Parathyroid adenoma (tissue), 2 donors: ENCODE measurements around the gene IDH3A.

Experiments
- H2AFZ ChIP-seq: fragments of 300-600 bp; sonication (generic); one replicate; pipeline ENCODE4 v1.7.0; 2017; ENCODE audit warnings: antibody characterized with exemption, mild to moderate bottlenecking
- H3K27ac ChIP-seq: fragments of 300-600 bp; sonication (generic); one replicate; pipeline ENCODE4 v1.7.0; 2017
- H3K27me3 ChIP-seq: fragments of 300-600 bp; sonication (generic); one replicate; pipeline ENCODE4 v1.7.0; 2017; ENCODE audit warnings: low read length; ENCODE audit not compliant: control insufficient read depth, insufficient read depth
- H3K36me3 ChIP-seq: fragments of 300-600 bp; sonication (generic); one replicate; pipeline ENCODE4 v1.7.0; 2017; ENCODE audit warnings: low read length; ENCODE audit not compliant: control insufficient read depth, insufficient read depth
- H3K4me1 ChIP-seq: fragments of 300-600 bp; sonication (generic); one replicate; pipeline ENCODE4 v1.7.0; 2017; ENCODE audit warnings: control low read depth
- H3K4me2 ChIP-seq: fragments of 300-600 bp; sonication (generic); one replicate; pipeline ENCODE4 v1.7.0; 2017; ENCODE audit warnings: low read length
- H3K4me3 ChIP-seq: fragments of 300-600 bp; sonication (generic); one replicate; pipeline ENCODE4 v1.7.0; 2017; ENCODE audit warnings: low read depth, low read length
- H3K79me2 ChIP-seq: fragments of 300-600 bp; sonication (generic); one replicate; pipeline ENCODE4 v1.7.0; 2017; ENCODE audit warnings: control low read depth
- H3K9ac ChIP-seq: fragments of 300-600 bp; sonication (generic); one replicate; pipeline ENCODE4 v1.7.0; 2017; ENCODE audit warnings: mild to moderate bottlenecking
- H3K9me3 ChIP-seq: fragments of 300-600 bp; sonication (generic); one replicate; pipeline ENCODE4 v1.7.0; 2017; ENCODE audit warnings: low read length; ENCODE audit not compliant: control insufficient read depth
- CTCF ChIP-seq: fragments of 300-600 bp; sonication (generic); IDR thresholded peaks from one replicate; pipeline ENCODE4 v1.7.0; 2017; ENCODE audit warnings: antibody characterized with exemption, mild to moderate bottlenecking
- donor health status: primary hyperparathyroidism.

The IDH3A gene

DNA sequence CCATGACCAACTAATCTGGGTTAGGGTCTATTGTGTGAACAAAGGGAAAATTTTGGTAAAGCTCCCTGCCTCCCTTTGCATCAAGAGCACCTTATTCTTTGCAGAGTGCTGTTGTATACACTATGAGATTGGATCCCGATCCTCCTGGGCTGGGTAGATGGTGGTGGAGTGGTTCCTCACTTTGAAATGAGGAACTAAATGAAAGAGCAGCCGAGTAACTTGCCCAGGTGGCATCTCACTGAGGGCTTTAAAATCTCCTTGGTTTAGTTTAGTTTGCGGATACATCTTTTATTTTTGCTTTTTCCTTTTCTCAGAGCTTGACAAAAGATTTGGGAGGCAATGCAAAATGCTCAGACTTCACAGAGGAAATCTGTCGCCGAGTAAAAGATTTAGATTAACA, 19.4 kb downstream of the IDH3A start:
- H3K9ac ChIP-seq, result no peak overlapping the region

DNA sequence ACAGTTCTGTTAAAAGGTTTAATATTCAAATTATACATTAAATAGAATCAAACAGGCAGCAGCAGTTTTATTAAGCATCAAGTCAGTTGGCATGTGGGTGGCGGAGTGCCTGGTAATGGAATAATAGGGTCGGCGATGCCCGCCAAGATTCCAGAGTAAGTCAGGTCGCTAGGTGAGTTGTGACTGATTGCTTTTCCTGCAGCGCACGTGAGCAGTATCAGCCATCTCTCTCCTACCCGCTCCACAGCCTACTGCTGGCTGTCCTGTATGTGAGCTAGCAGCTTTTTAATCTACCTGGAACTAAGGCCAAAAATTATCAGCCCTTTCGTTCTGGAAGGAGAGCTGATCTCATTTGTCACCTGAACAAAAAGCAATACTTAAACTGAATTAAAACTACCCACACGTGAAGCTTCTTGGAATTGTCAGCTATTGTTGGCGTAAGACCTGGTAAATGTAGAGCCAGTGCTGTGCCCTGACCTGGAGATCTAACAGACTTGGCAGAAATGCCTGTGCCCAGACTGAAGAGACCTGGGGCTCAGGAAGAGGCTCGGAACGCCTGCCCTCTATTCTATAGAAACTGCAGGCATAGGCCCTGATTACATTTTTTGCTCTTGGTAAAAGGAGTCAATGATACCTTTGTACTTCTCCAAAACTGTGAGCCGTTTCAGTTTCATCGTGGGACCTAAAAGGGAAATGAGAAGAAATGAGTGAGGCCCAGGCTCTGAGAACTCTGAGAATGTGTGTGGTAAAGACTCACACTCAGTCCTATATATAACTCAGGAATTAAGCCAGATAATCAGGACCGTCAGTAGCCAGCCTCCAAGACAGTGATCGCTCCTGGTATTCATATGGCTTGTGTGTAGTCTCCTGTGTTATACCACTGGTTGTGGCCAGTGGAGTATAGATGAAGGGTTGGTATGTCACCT, 21.9 kb downstream of the IDH3A start:
- Histone ChIP-seq H3K27ac (no peak overlapping the region), H3K9me3 (no peaks in the 10 kb centered on the region), H3K4me1 (no peaks in the 10 kb centered on the region), H3K79me2 (no peaks in the 10 kb centered on the region), H3K36me3 (no peaks in the 10 kb centered on the region), H2AFZ (no peak overlapping the region), H3K4me3 (no peak overlapping the region), H3K9ac (no peak overlapping the region), H3K27me3 (no peaks in the 10 kb centered on the region), H3K4me2 (no peak overlapping the region)
- TF ChIP-seq CTCF, result no peak

More for the DNA sequence above, 19.4 kb downstream of the IDH3A start:
- Histone ChIP-seq H3K4me1 (no peaks in the 10 kb centered on the region), H2AFZ (no peak overlapping the region), H3K9me3 (no peaks in the 10 kb centered on the region), H3K4me2 (no peak overlapping the region), H3K36me3 (no peaks in the 10 kb centered on the region), H3K27me3 (no peaks in the 10 kb centered on the region), H3K4me3 (no peak overlapping the region), H3K27ac (no peak overlapping the region), H3K79me2 (no peaks in the 10 kb centered on the region)
- TF ChIP-seq CTCF, result no peak

DNA sequence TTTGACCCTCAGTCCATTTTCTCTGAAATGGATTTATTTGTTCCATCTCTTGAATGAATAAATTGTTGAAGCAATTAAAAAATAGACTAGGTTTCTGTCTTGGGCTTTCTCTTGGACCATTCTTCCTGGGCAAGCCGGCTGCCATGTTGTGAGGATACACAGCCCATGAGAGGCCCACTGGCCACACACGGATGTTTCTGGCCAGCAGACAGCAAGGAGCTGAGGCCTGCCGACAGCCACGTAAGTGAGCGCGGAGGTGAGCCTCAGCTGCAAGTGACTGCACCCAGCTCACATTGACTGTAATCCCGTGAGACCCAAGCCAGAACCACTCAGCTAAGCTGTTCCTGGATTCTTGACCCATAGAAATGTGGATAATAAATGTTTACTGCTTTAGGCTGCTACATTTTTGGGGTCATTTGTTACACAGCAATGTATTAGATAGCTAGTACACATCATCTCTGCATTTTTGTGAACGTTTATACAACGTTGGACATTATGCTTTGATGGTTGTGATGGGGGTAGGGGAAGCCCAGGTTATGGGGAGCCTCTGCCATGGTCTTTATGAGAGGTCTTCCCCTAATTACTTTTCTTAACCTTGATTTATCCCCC, 22.8 kb downstream of the IDH3A start:
- Histone ChIP-seq H3K27ac (no peak overlapping the region), H3K27me3 (no peaks in the 10 kb centered on the region), H2AFZ (no peak overlapping the region), H3K4me2 (no peak overlapping the region), H3K9me3 (no peaks in the 10 kb centered on the region), H3K79me2 (no peaks in the 10 kb centered on the region), H3K9ac (no peak overlapping the region), H3K4me1 (no peaks in the 10 kb centered on the region), H3K4me3 (no peak overlapping the region), H3K36me3 (no peaks in the 10 kb centered on the region)
- no peak for TF ChIP-seq CTCF

- no peak overlapping the region for H3K4me3 ChIP-seq
- H3K27me3 ChIP-seq, result no peaks in the 10 kb centered on the region
- no peaks in the 10 kb centered on the region for H3K36me3 ChIP-seq
- no peaks in the 10 kb centered on the region for H3K79me2 ChIP-seq
- no peak overlapping the region for H3K27ac ChIP-seq
- H3K4me1 ChIP-seq, result no peaks in the 10 kb centered on the region
- no peaks in the 10 kb centered on the region for H3K9me3 ChIP-seq
- no peak overlapping the region for H2AFZ ChIP-seq
- TF ChIP-seq CTCF, result no peak
- no peak overlapping the region for H3K4me2 ChIP-seq
- H3K9ac ChIP-seq, result no peak overlapping the region
These were observed 25.2 kb downstream of the IDH3A start for GRCh38 chr15:78174401-78174800.
